GM19043 (cell line): ENCODE measurements around the gene PCGF3.
"Not testable (repeated sequence)": the region's sequence is repeated elsewhere in the genome, so short reads cannot be mapped to it uniquely, and the experiment has no call there.

Experiments
- ATAC-seq: cut with Tn5 transposase; IDR thresholded peaks from one replicate; pipeline ENCODE4 v1.9.1; 2021; ENCODE audit warnings: low read depth; ENCODE audit not compliant: unreplicated experiment

The PCGF3 gene

GRCh38 chr4:754221-755120 is 48.8 kb downstream of the PCGF3 start:
- no peak for ATAC-seq

GRCh38 chr4:757111-757510 is 51.5 kb downstream of the PCGF3 start:
- ATAC-seq = no peak

GRCh38 chr4:759810-760209 is 54.2 kb downstream of the PCGF3 start:
- ATAC-seq = not testable (repeated sequence)

- ATAC-seq = no peak
These were observed 55.0 kb downstream of the PCGF3 start for GRCh38 chr4:760616-761015.

- no peak for ATAC-seq
These were observed 55.5 kb downstream of the PCGF3 start for GRCh38 chr4:761086-761485.

GRCh38 chr4:761739-762138 is 56.1 kb downstream of the PCGF3 start:
- ATAC-seq = no peak

- no peak for ATAC-seq
These were observed 56.9 kb downstream of the PCGF3 start for GRCh38 chr4:762211-763190.

GRCh38 chr4:763191-763810 is 57.7 kb downstream of the PCGF3 start:
- no peak for ATAC-seq

- no peak for ATAC-seq
These were observed 58.3 kb downstream of the PCGF3 start for GRCh38 chr4:763922-764321.

- no peak for ATAC-seq
These were observed 59.0 kb downstream of the PCGF3 start for GRCh38 chr4:764405-765169.

GRCh38 chr4:766152-766515 is 60.5 kb downstream of the PCGF3 start:
- no peak for ATAC-seq

- no peak for ATAC-seq
These were observed 61.1 kb downstream of the PCGF3 start for GRCh38 chr4:766559-767283.

- ATAC-seq = no peak
These were observed 62.4 kb downstream of the PCGF3 start for GRCh38 chr4:768076-768475.

GRCh38 chr4:768995-769394 is 63.4 kb downstream of the PCGF3 start:
- ATAC-seq = no peak

- no peak for ATAC-seq
These were observed 63.9 kb downstream of the PCGF3 start for GRCh38 chr4:769511-769910.

- no peak for ATAC-seq
These were observed 64.4 kb downstream of the PCGF3 start for GRCh38 chr4:770022-770421.

- ATAC-seq = no peak
These were observed 65.8 kb downstream of the PCGF3 start for GRCh38 chr4:771464-771863.

GRCh38 chr4:772118-772517 is 66.5 kb downstream of the PCGF3 start:
- ATAC-seq = no peak

- no peak for ATAC-seq
These were observed 67.1 kb downstream of the PCGF3 start for GRCh38 chr4:772776-773175.

GRCh38 chr4:773214-773613 is 67.6 kb downstream of the PCGF3 start:
- ATAC-seq = no peak
